IMR-90 (cell line): Measurements from ENCODE around the gene FNDC1.

ENCODE experiments used
- BHLHE40 ChIP-seq: fragments of 150-350 bp; IDR thresholded peaks from 2 replicates; pipeline ENCODE4 v1.6.1; 2016; ENCODE audit warnings: mild to moderate bottlenecking, low read depth, low read length
- CTCF ChIP-seq: conservative IDR thresholded peaks from 2 replicates; pipeline ENCODE4 v1.5.1; 2012; ENCODE audit warnings: mild to moderate bottlenecking, low read depth, low read length, improper control_type of control experiment
- POLR2A ChIP-seq: IDR thresholded peaks from 2 replicates; pipeline ENCODE4 v1.6.1; 2012; ENCODE audit warnings: mild to moderate bottlenecking, low read depth, low read length
- RAD21 ChIP-seq: IDR thresholded peaks from 2 replicates; pipeline ENCODE4 v1.6.1; 2012; ENCODE audit warnings: low read length, improper control_type of control experiment
- RFX5 ChIP-seq: IDR thresholded peaks from 2 replicates; pipeline ENCODE4 v1.8.0; 2012; ENCODE audit warnings: low read depth, mild to moderate bottlenecking, low read length, moderate library complexity

GRCh38 chr6:159172091-159172491, 2.9 kb downstream of the FNDC1 start:
- TF ChIP-seq POLR2A, result no peak
- no peak for TF ChIP-seq RFX5
- TF ChIP-seq BHLHE40, result no peak
- TF ChIP-seq RAD21, result no peak
- no peak for TF ChIP-seq CTCF
